Measurements from ENCODE around the gene C17orf107.

Gene C17orf107

DNA sequence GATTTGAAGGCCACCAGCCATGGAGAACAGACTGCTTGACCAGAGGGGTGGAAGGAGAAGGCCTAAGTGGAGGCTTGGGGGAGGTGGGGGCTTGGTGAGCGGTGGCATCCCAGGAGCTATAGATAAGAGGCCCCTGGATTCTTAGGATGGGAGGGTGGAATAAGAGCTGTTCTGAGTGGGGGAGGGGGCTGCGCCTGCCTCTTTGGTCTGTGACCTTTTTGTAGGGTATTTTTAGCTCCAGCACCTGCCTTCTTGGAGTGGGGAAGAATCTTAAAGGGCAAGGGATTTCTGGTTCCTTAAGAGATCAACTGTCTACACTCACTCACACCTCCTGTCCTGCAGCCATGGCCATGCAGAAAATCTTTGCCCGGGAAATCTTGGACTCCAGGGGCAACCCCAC is 52.1 kb downstream of the C17orf107 start:
- Histone ChIP-seq H3K14ac (ENCODE audit: low read length) (no peak overlapping the region), H3K27ac (replicated peaks; ENCODE audit: low read length) (peak overlapping the region; percentile 100)

More for the DNA sequence above, 52.1 kb downstream of the C17orf107 start:
- Histone ChIP-seq H3K36me3 (replicated peaks in 1 of 2; ENCODE audit: control insufficient read depth in 2 of 2, insufficient read depth in 2 of 2, low read length in 2 of 2) (peaks cover 0 to 16% of the 10 kb centered on the region in 2 donors), H4K91ac (ENCODE audit: low read depth, low read length, poor library complexity) (peak overlapping the region; percentile 19), H3K4ac (ENCODE audit: low read length) (no peak overlapping the region), H2BK120ac (ENCODE audit: low read depth, low read length) (peak overlapping the region; percentile 35), H2AK5ac (ENCODE audit: low read depth, low read length) (peak overlapping the region; percentile 63), H3K4me1 (ENCODE audit: control insufficient read depth in 2 of 2, insufficient read depth in 1 of 2, low read depth in 1 of 2, low read length in 2 of 2) (peaks cover 13 to 18% of the 10 kb centered on the region in 2 donors), H3K27me3 (ENCODE audit: control insufficient read depth in 3 of 3, insufficient read depth in 3 of 3, low read depth in 1 of 3, low read length in 3 of 3) (no peaks in the 10 kb centered on the region), H3K9me3 (replicated peaks in 1 of 2; ENCODE audit: control insufficient read depth in 2 of 2, insufficient read depth in 1 of 2, low read depth in 1 of 2, low read length in 2 of 2) (no peaks in the 10 kb centered on the region), H3K9ac (ENCODE audit: low read depth, low read length, poor library complexity) (no peak overlapping the region), H3K79me1 (ENCODE audit: low read depth, low read length) (no peaks in the 10 kb centered on the region), H2BK12ac (ENCODE audit: low read length) (peak overlapping the region; percentile 11), H3K4me2 (ENCODE audit: insufficient read depth, low read length, poor library complexity, severe bottlenecking) (peak overlapping the region; percentile 89), H2BK15ac (ENCODE audit: low read length) (no peak overlapping the region), H3K23ac (ENCODE audit: low read depth, low read length, poor library complexity) (no peak overlapping the region), H4K8ac (ENCODE audit: low read depth, low read length) (no peak overlapping the region), H3K4me3 (ENCODE audit: low read length in 2 of 2) (peak overlapping the region; percentile 69 to 100), H2AFZ (ENCODE audit: low read length) (peak overlapping the region; percentile 61), H2BK5ac (ENCODE audit: low read length) (peak overlapping the region; percentile 72), H3K18ac (ENCODE audit: low read length) (peak overlapping the region; percentile 88)
- no peak for DNase-seq (ENCODE audit: low spot score)
- no CpG with 5 or more reads among the region's 3 CpGs for WGBS, 2 donors (ENCODE audit: extremely low coverage in 2 of 2, insufficient read length in 2 of 2, insufficient replicate concordance in 1 of 2)
